DMS79 treated with DMSO at 0.1 percent for 48 hours (cell line): ENCODE data around the gene DCDC2C.

ENCODE experiments used
- DNase-seq: peaks from one replicate; lab custom pipeline; 2025; lab: John Stamatoyannopoulos, UW

DCDC2C gene

DNA sequence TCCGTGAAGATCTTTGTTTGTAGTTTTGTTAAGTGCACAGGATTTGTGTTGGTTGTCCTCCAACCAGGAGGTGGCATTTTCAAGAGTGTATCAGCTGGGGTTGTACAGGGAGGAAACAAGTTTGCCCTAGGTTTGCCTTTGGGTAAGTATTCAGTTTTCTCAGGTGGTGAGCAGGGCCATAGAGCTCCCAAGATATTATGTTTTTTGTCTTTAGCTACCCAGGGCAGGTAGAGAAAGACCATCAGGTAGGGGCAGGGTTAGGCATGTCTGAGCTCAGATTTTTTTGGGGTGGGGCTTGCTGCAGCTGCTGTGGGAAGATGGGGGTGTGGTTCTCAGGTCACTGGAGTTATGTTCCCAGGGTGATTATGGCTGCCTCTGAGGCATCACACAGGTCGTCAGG, 191.6 kb downstream of the DCDC2C start:
- DNase-seq, result no peak
